Kasumi-1 (cell line): ENCODE results near the gene CCDC90B.
"Not testable (repeated sequence)": the region's sequence is repeated elsewhere in the genome, so short reads cannot be mapped to it uniquely, and the experiment has no call there.

Experiments
- DNase-seq, 2 experiments: peaks; one replicate each; lab custom pipeline; 2025; lab: John Stamatoyannopoulos, UW

CCDC90B gene

GRCh38 chr11:83285771-83286528 is at the start of gene CCDC90B:
Gene CCDC90B (minus strand): TSS chr11:83286367. CDS start chr11:83285972, 395 bp downstream.
- peak; percentile 96 for DNase-seq

- no peak for DNase-seq
Observed at GRCh38 chr11:83335446-83336070, 49.4 kb upstream of the CCDC90B start.

- DNase-seq, result no peak
Observed at GRCh38 chr11:83330303-83330702, 44.1 kb upstream of the CCDC90B start.

- DNase-seq, result no peak
Observed at GRCh38 chr11:83326326-83326725, 40.2 kb upstream of the CCDC90B start.

GRCh38 chr11:83319346-83319745 is 33.2 kb upstream of the CCDC90B start:
- DNase-seq, result no peak

- DNase-seq, result no peak
Observed at GRCh38 chr11:83318931-83319330, 32.8 kb upstream of the CCDC90B start.

- no peak for DNase-seq
Observed at GRCh38 chr11:83317757-83318690, 31.9 kb upstream of the CCDC90B start.

- DNase-seq, result not testable (repeated sequence)
Observed at GRCh38 chr11:83316897-83317268, 30.7 kb upstream of the CCDC90B start.

GRCh38 chr11:83316143-83316896 is 30.2 kb upstream of the CCDC90B start:
- not testable (repeated sequence) for DNase-seq

GRCh38 chr11:83312430-83312829 is 26.3 kb upstream of the CCDC90B start:
- DNase-seq, result no peak

- no peak for DNase-seq
Observed at GRCh38 chr11:83311701-83312100, 25.5 kb upstream of the CCDC90B start.

GRCh38 chr11:83310718-83311117 is 24.6 kb upstream of the CCDC90B start:
- DNase-seq, result no peak

- DNase-seq, result not testable (repeated sequence)
Observed at GRCh38 chr11:83308536-83308935, 22.4 kb upstream of the CCDC90B start.

- no peak for DNase-seq
Observed at GRCh38 chr11:83306200-83307080, 20.3 kb upstream of the CCDC90B start.

GRCh38 chr11:83303316-83303715 is 17.1 kb upstream of the CCDC90B start:
- DNase-seq, result no peak

- peak in 1 of 2 experiments; percentile 23 for DNase-seq
Observed at GRCh38 chr11:83302151-83302550, 16.0 kb upstream of the CCDC90B start.

GRCh38 chr11:83299681-83300080 is 13.5 kb upstream of the CCDC90B start:
- no peak for DNase-seq

GRCh38 chr11:83294208-83294607 is 8.0 kb upstream of the CCDC90B start:
- DNase-seq, result no peak

- no peak for DNase-seq
Observed at GRCh38 chr11:83293457-83293774, 7.2 kb upstream of the CCDC90B start.

- DNase-seq, result peak; percentile 60 to 74
Observed at GRCh38 chr11:83292709-83293456, 6.7 kb upstream of the CCDC90B start.
